Measurements from ENCODE around the gene ZCWPW1. TPM values are rescaled to one million over a fixed set of nuclear protein-coding genes. Genes with fewer than 3 reads are reported as not detected.

The ZCWPW1 gene
- polyA plus RNA-seq, 2 donors: 2.2 to 2.8 TPM

- Histone ChIP-seq H3K27me3 (ENCODE audit: control insufficient read depth in 1 of 2, insufficient read depth in 2 of 2, low read length in 2 of 2) (no peaks in the 10 kb centered on the region), H3K27ac (ENCODE audit: low read depth in 2 of 2, low read length in 1 of 2) (no peak overlapping the region), H3K9me3 (ENCODE audit: control insufficient read depth in 2 of 2, insufficient read depth in 1 of 2, low read depth in 1 of 2, low read length in 1 of 2) (no peaks in the 10 kb centered on the region), H3K4me3 (ENCODE audit: low read depth in 1 of 2, low read length in 2 of 2) (no peak overlapping the region), H3K36me3 (ENCODE audit: control insufficient read depth in 2 of 2, insufficient read depth in 2 of 2, low read length in 1 of 2) (no peaks in the 10 kb centered on the region), H3K4me1 (ENCODE audit: control insufficient read depth in 2 of 2, insufficient read depth in 2 of 2, low read length in 1 of 2) (no peaks in the 10 kb centered on the region)
- WGBS, 2 donors: 55 to 58% methylated on average over 12 of the region's 12 CpGs
Observed at GRCh38 chr7:100407285-100408180, 21.0 kb downstream of the ZCWPW1 start.

GRCh38 chr7:100406767-100407166 is 21.7 kb downstream of the ZCWPW1 start:
- no peaks in the 10 kb centered on the region for H3K9me3 ChIP-seq (ENCODE audit: control insufficient read depth in 2 of 2, insufficient read depth in 1 of 2, low read depth in 1 of 2, low read length in 1 of 2)
- no peaks in the 10 kb centered on the region for H3K4me1 ChIP-seq (ENCODE audit: control insufficient read depth in 2 of 2, insufficient read depth in 2 of 2, low read length in 1 of 2)
- no peak overlapping the region for H3K27ac ChIP-seq (ENCODE audit: low read depth in 2 of 2, low read length in 1 of 2)
- H3K36me3 ChIP-seq (ENCODE audit: control insufficient read depth in 2 of 2, insufficient read depth in 2 of 2, low read length in 1 of 2): no peaks in the 10 kb centered on the region
- no peak overlapping the region for H3K4me3 ChIP-seq (ENCODE audit: low read depth in 1 of 2, low read length in 2 of 2)
- 50 to 52% methylated on average over 6 of the region's 6 CpGs for WGBS, 2 donors
- no peaks in the 10 kb centered on the region for H3K27me3 ChIP-seq (ENCODE audit: control insufficient read depth in 1 of 2, insufficient read depth in 2 of 2, low read length in 2 of 2)

- no peaks in the 10 kb centered on the region for H3K9me3 ChIP-seq (ENCODE audit: control insufficient read depth in 2 of 2, insufficient read depth in 1 of 2, low read depth in 1 of 2, low read length in 1 of 2)
- no peaks in the 10 kb centered on the region for H3K27me3 ChIP-seq (ENCODE audit: control insufficient read depth in 1 of 2, insufficient read depth in 2 of 2, low read length in 2 of 2)
- WGBS, 2 donors: 97 to 100% methylated on average over 2 of the region's 2 CpGs
- H3K4me1 ChIP-seq (ENCODE audit: control insufficient read depth in 2 of 2, insufficient read depth in 2 of 2, low read length in 1 of 2): peaks cover 0 to 1% of the 10 kb centered on the region in 2 donors
- H3K36me3 ChIP-seq (ENCODE audit: control insufficient read depth in 2 of 2, insufficient read depth in 2 of 2, low read length in 1 of 2): no peaks in the 10 kb centered on the region
- H3K27ac ChIP-seq (ENCODE audit: low read depth in 2 of 2, low read length in 1 of 2): no peak overlapping the region
- H3K4me3 ChIP-seq (ENCODE audit: low read depth in 1 of 2, low read length in 2 of 2): no peak overlapping the region
Observed at GRCh38 chr7:100402241-100402640, 26.3 kb downstream of the ZCWPW1 start.

- 82 to 84% methylated on average over 5 of the region's 5 CpGs for WGBS, 2 donors
- no peak overlapping the region for H3K27ac ChIP-seq (ENCODE audit: low read depth in 2 of 2, low read length in 1 of 2)
- H3K36me3 ChIP-seq (ENCODE audit: control insufficient read depth in 2 of 2, insufficient read depth in 2 of 2, low read length in 1 of 2): no peaks in the 10 kb centered on the region
- H3K27me3 ChIP-seq (ENCODE audit: control insufficient read depth in 1 of 2, insufficient read depth in 2 of 2, low read length in 2 of 2): no peaks in the 10 kb centered on the region
- H3K4me3 ChIP-seq (ENCODE audit: low read depth in 1 of 2, low read length in 2 of 2): no peak overlapping the region
- H3K4me1 ChIP-seq (ENCODE audit: control insufficient read depth in 2 of 2, insufficient read depth in 2 of 2, low read length in 1 of 2): peaks cover 0 to 3% of the 10 kb centered on the region in 2 donors
- H3K9me3 ChIP-seq (ENCODE audit: control insufficient read depth in 2 of 2, insufficient read depth in 1 of 2, low read depth in 1 of 2, low read length in 1 of 2): no peaks in the 10 kb centered on the region
Observed at GRCh38 chr7:100401811-100402210, 26.7 kb downstream of the ZCWPW1 start.

- H3K27ac ChIP-seq (ENCODE audit: low read depth in 2 of 2, low read length in 1 of 2): no peak overlapping the region
- WGBS, 2 donors: 81 to 88% methylated on average over 11 of the region's 11 CpGs
- H3K27me3 ChIP-seq (ENCODE audit: control insufficient read depth in 1 of 2, insufficient read depth in 2 of 2, low read length in 2 of 2): no peaks in the 10 kb centered on the region
- H3K4me3 ChIP-seq (ENCODE audit: low read depth in 1 of 2, low read length in 2 of 2): no peak overlapping the region
- H3K36me3 ChIP-seq (ENCODE audit: control insufficient read depth in 2 of 2, insufficient read depth in 2 of 2, low read length in 1 of 2): no peaks in the 10 kb centered on the region
- peaks cover 0 to 3% of the 10 kb centered on the region in 2 donors for H3K4me1 ChIP-seq (ENCODE audit: control insufficient read depth in 2 of 2, insufficient read depth in 2 of 2, low read length in 1 of 2)
- H3K9me3 ChIP-seq (ENCODE audit: control insufficient read depth in 2 of 2, insufficient read depth in 1 of 2, low read depth in 1 of 2, low read length in 1 of 2): no peaks in the 10 kb centered on the region
Observed at GRCh38 chr7:100400656-100401055, 27.8 kb downstream of the ZCWPW1 start.

GRCh38 chr7:100400041-100400440 is 28.5 kb downstream of the ZCWPW1 start:
- H3K36me3 ChIP-seq (ENCODE audit: control insufficient read depth in 2 of 2, insufficient read depth in 2 of 2, low read length in 1 of 2): no peaks in the 10 kb centered on the region
- no peak overlapping the region for H3K27ac ChIP-seq (ENCODE audit: low read depth in 2 of 2, low read length in 1 of 2)
- WGBS, 2 donors: 95 to 100% methylated on average over 3 of the region's 3 CpGs
- H3K9me3 ChIP-seq (ENCODE audit: control insufficient read depth in 2 of 2, insufficient read depth in 1 of 2, low read depth in 1 of 2, low read length in 1 of 2): no peaks in the 10 kb centered on the region
- H3K27me3 ChIP-seq (ENCODE audit: control insufficient read depth in 1 of 2, insufficient read depth in 2 of 2, low read length in 2 of 2): no peaks in the 10 kb centered on the region
- peaks cover 0 to 3% of the 10 kb centered on the region in 2 donors for H3K4me1 ChIP-seq (ENCODE audit: control insufficient read depth in 2 of 2, insufficient read depth in 2 of 2, low read length in 1 of 2)
- no peak overlapping the region for H3K4me3 ChIP-seq (ENCODE audit: low read depth in 1 of 2, low read length in 2 of 2)

- no peaks in the 10 kb centered on the region for H3K9me3 ChIP-seq (ENCODE audit: control insufficient read depth in 2 of 2, insufficient read depth in 1 of 2, low read depth in 1 of 2, low read length in 1 of 2)
- no peak overlapping the region for H3K4me3 ChIP-seq (ENCODE audit: low read depth in 1 of 2, low read length in 2 of 2)
- peaks cover 0 to 3% of the 10 kb centered on the region in 2 donors for H3K4me1 ChIP-seq (ENCODE audit: control insufficient read depth in 2 of 2, insufficient read depth in 2 of 2, low read length in 1 of 2)
- no peaks in the 10 kb centered on the region for H3K27me3 ChIP-seq (ENCODE audit: control insufficient read depth in 1 of 2, insufficient read depth in 2 of 2, low read length in 2 of 2)
- H3K36me3 ChIP-seq (ENCODE audit: control insufficient read depth in 2 of 2, insufficient read depth in 2 of 2, low read length in 1 of 2): no peaks in the 10 kb centered on the region
- WGBS, 2 donors: 45 to 59% methylated on average over 2 of the region's 2 CpGs
- no peak overlapping the region for H3K27ac ChIP-seq (ENCODE audit: low read depth in 2 of 2, low read length in 1 of 2)
Observed at GRCh38 chr7:100398239-100398638, 30.3 kb downstream of the ZCWPW1 start.

GRCh38 chr7:100397315-100398081 is 31.0 kb downstream of the ZCWPW1 start:
- Histone ChIP-seq H3K4me3 (ENCODE audit: low read depth in 1 of 2, low read length in 2 of 2) (no peak overlapping the region), H3K36me3 (ENCODE audit: control insufficient read depth in 2 of 2, insufficient read depth in 2 of 2, low read length in 1 of 2) (no peaks in the 10 kb centered on the region), H3K27me3 (ENCODE audit: control insufficient read depth in 1 of 2, insufficient read depth in 2 of 2, low read length in 2 of 2) (no peaks in the 10 kb centered on the region), H3K9me3 (ENCODE audit: control insufficient read depth in 2 of 2, insufficient read depth in 1 of 2, low read depth in 1 of 2, low read length in 1 of 2) (no peaks in the 10 kb centered on the region), H3K4me1 (ENCODE audit: control insufficient read depth in 2 of 2, insufficient read depth in 2 of 2, low read length in 1 of 2) (peaks cover 0 to 3% of the 10 kb centered on the region in 2 donors), H3K27ac (ENCODE audit: low read depth in 2 of 2, low read length in 1 of 2) (no peak overlapping the region)
- WGBS, 2 donors: 57 to 58% methylated on average over 13 of the region's 13 CpGs

- Histone ChIP-seq H3K27ac (ENCODE audit: low read depth in 2 of 2, low read length in 1 of 2) (no peak overlapping the region), H3K9me3 (ENCODE audit: control insufficient read depth in 2 of 2, insufficient read depth in 1 of 2, low read depth in 1 of 2, low read length in 1 of 2) (no peaks in the 10 kb centered on the region), H3K27me3 (ENCODE audit: control insufficient read depth in 1 of 2, insufficient read depth in 2 of 2, low read length in 2 of 2) (no peaks in the 10 kb centered on the region), H3K4me1 (ENCODE audit: control insufficient read depth in 2 of 2, insufficient read depth in 2 of 2, low read length in 1 of 2) (peaks cover 0 to 3% of the 10 kb centered on the region in 2 donors), H3K36me3 (ENCODE audit: control insufficient read depth in 2 of 2, insufficient read depth in 2 of 2, low read length in 1 of 2) (no peaks in the 10 kb centered on the region), H3K4me3 (ENCODE audit: low read depth in 1 of 2, low read length in 2 of 2) (no peak overlapping the region)
- 65 to 68% methylated on average over 9 of the region's 9 CpGs for WGBS, 2 donors
Observed at GRCh38 chr7:100396421-100396982, 32.0 kb downstream of the ZCWPW1 start.
